Measurements from ENCODE around the gene OR10H1. TPM values are rescaled to one million over a fixed set of nuclear protein-coding genes. Genes with fewer than 3 reads are reported as not detected.
A peak's percentile ranks its signal among the peaks of the same experiment; 100 is the strongest.
"Not testable (repeated sequence)": the region's sequence is repeated elsewhere in the genome, so short reads cannot be mapped to it uniquely, and the experiment has no call there.

OR10H1 gene, protein sequence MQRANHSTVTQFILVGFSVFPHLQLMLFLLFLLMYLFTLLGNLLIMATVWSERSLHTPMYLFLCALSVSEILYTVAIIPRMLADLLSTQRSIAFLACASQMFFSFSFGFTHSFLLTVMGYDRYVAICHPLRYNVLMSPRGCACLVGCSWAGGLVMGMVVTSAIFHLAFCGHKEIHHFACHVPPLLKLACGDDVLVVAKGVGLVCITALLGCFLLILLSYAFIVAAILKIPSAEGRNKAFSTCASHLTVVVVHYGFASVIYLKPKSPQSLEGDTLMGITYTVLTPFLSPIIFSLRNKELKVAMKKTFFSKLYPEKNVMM
- not detected for total RNA-seq
- long read RNA-seq = 0 reads

DNA sequence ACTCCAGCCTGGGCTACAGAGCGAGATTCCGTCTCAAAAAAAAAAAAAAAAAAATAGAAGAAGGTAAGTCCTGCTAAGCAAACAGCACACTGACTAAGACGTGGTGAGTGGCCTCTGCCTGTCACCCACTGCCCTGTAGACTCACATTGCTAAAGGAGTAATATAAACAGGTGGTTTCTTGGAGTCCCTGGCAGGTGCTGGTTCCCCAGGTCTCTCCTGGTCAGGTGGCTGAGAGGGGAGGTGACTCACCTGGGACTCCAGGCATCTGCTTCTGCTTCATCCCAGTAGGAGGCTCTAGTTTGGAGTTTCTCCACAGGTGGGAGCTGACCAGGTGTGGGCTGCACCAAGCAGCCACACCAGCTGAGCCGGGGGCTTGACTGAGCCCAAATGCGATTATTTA is at the start of gene OR10H1:
OR10H1 (minus strand) TSS at position 359 of the 400 bp plus-strand sequence. CDS start 7,627 bp downstream, outside the sequence.
- DNase-seq (ENCODE audit: missing footprints) = no peak
- ATAC-seq = no peak
- intact Hi-C loops (cut with DNase I) = no loop called here

DNA sequence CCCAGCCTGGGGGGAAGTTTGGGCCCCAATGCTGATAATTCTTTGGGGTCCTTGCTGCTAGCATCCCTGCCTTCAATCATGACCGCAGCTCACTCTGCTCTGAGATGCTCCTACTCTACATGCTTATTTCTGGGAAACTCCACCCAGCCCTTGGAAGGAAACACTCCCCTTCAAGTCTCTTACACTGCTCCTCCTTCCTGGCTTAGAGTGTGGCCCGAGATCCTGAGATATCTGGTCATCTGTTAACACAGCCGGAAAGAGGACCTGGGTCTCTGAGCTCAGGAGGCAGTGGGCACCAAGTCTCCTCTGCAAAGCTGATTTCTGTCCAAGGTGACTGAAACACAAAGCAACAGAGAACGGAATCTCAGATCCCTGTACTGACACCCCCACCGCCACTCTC is 49.4 kb upstream of the OR10H1 start:
- DNase-seq (ENCODE audit: missing footprints) = no peak
- intact Hi-C loops (cut with DNase I) = no loop called here
- ATAC-seq = no peak

DNA sequence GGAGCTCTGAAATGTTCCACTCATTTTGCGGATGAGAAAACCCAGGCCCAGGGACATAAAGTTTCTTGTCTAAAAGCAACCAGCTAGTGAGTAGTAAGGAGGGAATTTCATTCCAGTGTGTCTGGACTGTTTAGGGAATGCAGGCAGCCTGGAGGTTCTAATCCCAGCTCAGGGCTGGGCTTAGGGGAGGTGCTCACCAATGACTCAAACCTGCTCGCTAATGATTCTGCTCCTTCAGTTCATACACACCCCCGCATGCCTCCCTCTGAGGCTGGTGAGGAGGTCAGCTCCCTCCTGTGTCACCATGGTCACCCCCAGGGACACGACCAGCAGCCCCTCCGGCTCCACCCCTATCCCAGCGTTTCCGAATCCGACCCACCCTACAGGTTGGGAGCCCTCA is 47.8 kb upstream of the OR10H1 start:
- intact Hi-C loops (cut with DNase I) = no loop called here
- ATAC-seq (no peak), DNase-seq (ENCODE audit: missing footprints) (no peak)

DNA sequence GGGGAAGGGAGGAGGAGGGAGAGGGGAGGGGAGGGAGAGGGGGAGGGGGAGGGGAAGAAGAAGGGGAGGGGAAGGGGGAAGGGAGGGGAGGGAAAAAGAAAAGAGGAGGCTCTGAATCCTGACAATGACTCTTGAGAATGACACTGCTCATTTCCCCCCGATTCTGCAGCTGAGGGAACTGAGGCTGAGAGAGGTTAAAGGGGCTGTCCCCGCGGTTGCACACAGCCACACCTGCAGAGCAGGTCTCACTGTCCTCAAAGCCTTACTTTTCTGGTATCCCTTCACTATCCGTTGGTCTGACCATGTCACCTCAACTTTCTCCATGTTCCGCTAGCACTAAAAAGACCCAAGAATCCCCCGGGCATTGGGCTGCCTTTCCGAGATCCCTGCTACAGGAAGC is 47.0 kb upstream of the OR10H1 start:
- DNase-seq (ENCODE audit: missing footprints) (no peak), ATAC-seq (no peak)
- intact Hi-C loops (cut with DNase I) = no loop called here

DNA sequence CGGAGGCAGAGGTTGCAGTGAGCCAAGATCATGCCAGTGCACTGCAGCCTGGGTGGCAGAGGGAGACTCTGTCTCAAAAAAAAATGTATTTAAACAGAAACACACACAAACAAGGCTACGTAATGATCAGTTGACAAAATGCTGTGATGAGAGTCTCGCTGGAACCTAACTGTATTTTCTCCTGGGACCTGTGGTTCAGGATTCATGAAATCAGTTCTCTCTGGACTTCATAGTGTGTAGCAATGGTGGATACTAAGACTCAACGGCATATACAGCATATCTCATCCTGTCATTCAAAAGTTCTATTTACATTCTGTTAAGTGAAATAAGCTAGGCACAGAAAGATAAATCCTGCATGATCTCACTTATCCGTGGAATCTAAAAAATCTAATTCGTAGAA is 45.1 kb upstream of the OR10H1 start:
- ATAC-seq (no peak), DNase-seq (ENCODE audit: missing footprints) (no peak)
- intact Hi-C loops (cut with DNase I) = no loop called here

DNA sequence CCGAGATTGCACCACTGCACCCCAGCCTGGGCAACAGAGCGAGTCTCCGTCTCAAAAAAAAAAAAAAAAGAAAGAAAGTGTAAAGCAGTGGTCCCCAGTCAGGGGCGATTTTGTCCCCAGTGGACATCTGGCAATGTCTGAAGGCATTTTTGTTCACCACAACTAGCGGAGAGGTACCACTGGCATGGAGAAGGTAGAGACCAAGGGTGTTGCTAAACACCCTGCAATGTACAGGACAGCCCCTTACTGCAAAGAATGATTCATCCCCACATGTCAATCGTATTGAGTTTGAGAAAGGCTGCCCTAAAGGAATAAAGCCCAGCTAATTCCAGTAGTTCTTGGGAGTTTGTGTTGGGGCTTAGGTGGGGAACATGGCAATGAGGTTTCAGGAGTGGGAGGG is 43.7 kb upstream of the OR10H1 start:
- DNase-seq (ENCODE audit: missing footprints) = no peak
- intact Hi-C loops (cut with DNase I) = no loop called here
- ATAC-seq = no peak

DNA sequence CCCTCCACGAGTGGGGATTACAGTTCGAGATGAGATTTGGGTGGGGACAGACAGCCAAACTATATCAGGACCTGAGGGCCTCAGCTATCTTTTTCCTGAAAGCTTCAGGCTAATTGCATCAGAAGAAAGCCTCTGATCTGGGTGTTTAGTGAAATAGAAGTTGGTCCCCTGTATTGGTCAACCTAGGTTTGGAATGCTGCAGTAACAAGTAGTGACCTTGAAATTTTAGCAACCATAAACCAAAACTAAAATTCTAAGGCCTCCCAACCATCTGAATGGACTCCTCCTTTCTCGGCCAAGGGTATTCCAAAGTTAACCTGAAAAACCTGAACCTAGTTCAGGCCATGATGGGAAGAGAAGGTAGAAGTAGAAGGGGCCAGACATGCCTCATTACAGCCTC is 34.9 kb upstream of the OR10H1 start:
- intact Hi-C loops (cut with DNase I) = no loop called here
- no peak for ATAC-seq

DNA sequence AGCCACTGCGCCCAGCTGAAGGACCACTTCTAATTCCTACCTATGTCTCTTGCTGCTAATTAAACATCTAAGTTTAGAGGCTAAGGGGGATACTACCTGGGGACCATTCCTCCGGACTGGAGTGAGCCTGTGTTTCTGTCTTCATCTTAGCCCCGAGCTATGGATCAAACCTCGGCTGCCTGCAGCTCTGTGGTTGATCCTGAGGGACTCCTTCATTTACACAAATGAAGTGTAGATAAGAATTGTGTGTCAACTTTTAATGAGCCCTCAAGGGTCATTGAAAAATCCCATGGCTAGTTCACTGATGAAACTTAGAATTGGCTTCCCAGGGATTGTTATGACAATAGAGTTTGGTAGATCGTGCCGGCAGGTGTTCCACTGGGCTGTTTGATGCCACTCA is 31.5 kb upstream of the OR10H1 start:
- ATAC-seq (no peak), DNase-seq (ENCODE audit: missing footprints) (no peak)
- intact Hi-C loops (cut with DNase I) = no loop called here

More for the DNA sequence above, 34.9 kb upstream of the OR10H1 start:
- no peak for DNase-seq (ENCODE audit: missing footprints)

DNA sequence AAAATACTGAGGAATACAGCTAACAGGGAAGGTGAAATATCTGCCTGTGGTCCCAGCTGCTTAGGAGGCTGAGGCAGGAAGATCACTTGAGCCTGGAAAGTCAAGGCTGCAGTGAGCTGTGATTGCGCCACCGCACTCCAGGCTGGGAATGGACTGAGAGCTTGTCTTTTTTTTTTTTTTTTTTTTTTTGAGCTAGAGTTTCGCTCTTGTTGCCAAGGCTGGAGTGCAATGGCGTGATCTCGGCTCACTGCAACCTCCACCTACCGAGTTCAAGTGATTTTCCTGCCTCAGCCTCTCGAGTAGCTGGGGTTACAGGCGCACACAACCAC is 28.4 kb upstream of the OR10H1 start:
- intact Hi-C loops (cut with DNase I); ATAC-seq; DNase-seq (ENCODE audit: missing footprints): not testable (repeated sequence)

DNA sequence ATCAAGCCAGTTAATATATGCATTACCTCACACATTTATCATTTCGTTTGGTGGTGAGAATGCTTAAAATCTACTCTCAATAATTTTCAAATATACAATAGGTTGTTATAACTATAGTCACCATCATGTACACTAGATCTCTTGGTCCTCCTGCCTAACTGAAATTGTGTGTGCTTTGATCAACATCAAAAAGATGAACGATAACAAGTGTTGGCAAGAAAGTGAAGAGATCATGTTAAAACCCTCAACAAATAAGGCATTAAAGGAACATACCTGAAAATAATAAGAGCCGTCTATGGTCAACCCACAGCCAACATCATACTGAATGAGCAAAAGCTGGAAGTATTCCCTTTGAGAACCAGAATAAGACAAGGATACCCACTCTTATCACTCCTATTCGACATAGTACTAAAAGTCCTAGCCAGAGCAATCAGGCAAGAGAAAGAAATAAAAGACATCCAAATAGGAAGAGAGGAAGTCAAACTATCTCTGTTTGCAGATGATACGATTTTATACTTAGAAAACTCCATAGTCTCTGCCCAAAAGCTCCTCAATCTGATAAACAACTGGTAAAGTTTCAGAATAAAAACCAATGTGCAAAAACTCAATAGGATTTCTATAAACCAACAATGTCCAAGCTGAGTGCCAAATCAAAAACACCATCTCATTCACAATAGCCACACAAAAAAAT is 27.9 kb upstream of the OR10H1 start:
- no peak for ATAC-seq
- DNase-seq (ENCODE audit: missing footprints) = no peak
- intact Hi-C loops (cut with DNase I) = no loop called here

DNA sequence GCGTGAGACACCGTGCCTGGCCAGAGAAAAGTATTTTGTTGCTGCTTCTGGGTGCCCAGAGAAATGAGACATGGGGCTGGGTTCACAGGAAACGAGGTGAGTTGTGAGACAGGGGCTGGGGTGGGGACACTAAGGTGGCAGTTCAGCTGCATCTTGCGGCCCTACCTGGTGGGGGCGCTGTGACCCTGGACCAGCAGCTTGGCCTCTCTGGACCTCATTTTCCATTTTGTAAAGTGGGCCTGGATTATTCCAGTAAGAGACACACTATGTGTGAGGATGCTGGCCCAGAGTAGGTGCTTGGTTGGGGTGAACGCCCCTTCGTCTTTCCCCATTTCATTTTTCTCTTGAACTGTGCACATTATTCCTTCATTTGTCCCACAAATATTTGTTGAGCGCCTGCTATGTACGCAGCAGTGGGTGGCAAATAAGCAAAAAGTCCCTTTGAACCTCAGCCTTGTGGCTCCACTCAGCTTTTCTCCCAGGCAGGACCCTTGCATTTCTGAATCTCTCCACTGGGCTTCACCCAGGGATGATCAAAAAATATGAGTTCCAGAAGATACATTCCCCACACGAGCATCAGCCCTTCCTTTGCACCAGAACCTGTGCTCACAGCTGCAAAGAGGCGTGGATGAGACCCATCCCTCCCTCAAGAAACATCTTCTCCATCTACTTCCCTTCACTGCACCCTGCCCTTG is 26.6 kb upstream of the OR10H1 start:
- intact Hi-C loops (cut with DNase I) = no loop called here
- no peak for ATAC-seq
- no peak for DNase-seq (ENCODE audit: missing footprints)

DNA sequence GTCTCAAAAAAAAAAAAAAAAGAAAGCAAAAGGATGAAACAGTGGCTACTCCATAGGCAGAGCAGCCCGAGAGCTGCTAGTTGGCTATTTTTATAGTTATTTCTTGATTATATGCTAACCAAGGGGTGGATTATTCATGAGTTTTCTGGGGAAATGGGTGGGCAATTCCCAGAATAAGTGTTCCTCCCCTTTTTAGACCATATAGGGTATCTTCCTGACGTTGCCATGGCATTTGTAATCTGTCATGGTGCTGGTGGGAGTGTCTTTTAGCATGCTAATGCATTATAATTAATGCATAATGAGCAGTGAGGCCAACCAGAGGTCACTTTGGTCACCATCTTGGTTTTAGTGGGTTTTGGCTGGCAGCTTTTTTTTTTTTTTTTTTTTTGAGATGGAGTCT is 25.4 kb upstream of the OR10H1 start:
- no peak for DNase-seq (ENCODE audit: missing footprints)
- ATAC-seq = no peak
- intact Hi-C loops (cut with DNase I) = no loop called here

DNA sequence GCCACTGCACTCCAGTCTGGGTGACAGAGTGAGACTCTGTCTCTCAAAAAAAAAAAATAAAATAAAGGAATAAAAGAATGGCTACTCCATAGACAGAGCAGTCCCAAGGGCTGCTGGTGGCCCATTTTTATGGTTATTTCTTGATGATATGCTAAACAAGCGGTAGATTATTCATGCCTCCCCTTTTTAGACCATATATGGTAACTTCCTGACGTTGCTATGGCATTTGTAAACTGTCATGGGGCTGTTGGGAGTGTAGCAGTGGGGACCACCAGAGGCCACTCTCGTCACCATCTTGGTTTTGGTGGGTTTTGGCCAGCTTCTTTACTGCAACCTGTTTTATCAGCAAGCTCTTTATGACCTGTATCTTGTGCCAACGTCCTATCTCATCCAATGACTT is 24.4 kb upstream of the OR10H1 start:
- intact Hi-C loops (cut with DNase I); DNase-seq (ENCODE audit: missing footprints); ATAC-seq: not testable (repeated sequence)

DNA sequence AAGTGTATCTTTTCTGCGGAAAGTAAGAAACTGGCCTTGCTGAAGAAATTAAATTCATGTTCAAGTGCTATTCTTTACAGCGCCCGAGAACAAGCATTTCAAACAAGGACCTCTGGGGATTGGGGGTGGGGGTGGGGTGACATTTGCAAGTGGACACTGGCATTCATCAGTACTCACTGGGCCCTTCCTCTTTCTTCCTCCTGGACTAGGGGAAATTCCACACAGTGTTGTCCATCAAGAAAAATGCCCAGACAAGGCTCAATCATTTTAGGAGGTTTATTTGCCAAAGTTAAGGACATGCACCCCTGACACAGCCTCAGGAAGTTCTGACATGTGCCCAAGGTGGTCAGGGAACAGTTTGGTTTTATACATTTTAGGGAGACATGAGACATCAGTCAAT is 22.9 kb upstream of the OR10H1 start:
- intact Hi-C loops (cut with DNase I) = no loop called here
- ATAC-seq (no peak), DNase-seq (ENCODE audit: missing footprints) (no peak)

DNA sequence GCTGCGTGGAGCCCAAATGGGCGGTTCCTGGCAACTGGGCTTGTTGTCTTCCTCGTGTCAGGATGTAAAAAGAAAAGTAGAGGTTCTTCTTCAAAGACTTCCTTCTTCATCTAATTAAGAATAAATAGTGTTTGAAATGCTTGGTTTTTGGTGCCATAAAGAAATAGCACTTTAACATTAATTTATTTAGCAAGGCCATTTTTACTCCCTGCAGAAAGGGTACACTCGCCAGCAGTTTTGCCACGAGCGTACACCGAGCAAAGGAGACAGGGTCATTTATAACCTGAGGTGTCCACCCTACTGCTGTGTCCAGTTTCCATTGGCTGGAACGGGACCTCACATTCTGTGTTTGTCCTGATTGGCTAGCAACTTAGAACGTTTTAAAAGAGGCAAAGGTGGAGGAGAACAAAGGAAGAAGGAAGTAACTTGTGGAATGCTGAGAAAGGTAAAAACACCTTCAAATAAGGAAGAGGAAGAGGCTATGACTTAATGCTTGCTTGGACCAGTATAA is 21.8 kb upstream of the OR10H1 start:
- intact Hi-C loops (cut with DNase I) = no loop called here
- peak; percentile 20 for ATAC-seq

DNA sequence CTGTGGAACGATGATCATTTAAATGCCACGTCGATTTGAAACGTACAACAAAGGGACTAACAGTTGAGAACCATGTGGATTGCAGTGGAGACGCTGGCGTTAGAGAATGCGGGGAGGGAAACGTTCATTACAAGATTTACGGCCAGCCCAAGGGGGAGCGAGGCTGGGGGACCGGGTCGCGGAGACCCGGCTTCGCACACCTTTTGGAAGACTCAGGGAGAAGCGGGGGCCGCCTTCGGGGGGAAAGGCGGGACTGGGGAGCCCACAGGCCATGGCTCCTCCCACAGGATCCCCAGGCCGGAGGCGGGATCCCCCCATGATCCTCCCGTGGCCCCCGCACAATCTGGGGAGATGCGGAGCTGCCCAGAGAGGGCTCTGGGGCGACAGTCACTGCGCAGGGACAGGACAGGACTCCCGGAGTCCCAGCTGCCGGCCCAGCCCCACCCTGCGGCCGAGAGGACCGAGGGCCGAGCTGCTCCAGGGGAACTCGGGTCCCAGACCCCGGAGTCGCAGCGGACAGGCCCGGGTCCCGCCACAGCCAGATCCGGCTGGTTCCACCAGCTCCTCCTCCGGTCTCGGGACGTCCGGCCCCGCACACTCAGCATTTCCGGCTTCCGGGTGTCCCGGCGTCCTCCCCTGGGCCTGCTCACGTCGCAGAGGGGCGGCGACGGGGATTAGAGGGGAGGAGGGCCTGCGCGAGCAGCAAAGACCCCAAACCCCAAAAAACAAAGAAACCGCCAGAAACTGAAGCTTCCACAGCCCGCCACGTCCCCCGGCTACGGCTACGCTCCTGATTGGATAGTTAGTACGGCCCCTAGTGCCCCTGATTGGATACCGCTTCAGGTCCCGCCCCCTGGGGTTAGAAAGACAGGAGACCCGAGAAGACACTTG is 21.1 kb upstream of the OR10H1 start:
- ATAC-seq (peak; percentile 100), DNase-seq (ENCODE audit: missing footprints) (peak; percentile 97)
- intact Hi-C loops (cut with DNase I) = no loop called here

More for the DNA sequence above, 21.8 kb upstream of the OR10H1 start:
- no peak for DNase-seq (ENCODE audit: missing footprints)

DNA sequence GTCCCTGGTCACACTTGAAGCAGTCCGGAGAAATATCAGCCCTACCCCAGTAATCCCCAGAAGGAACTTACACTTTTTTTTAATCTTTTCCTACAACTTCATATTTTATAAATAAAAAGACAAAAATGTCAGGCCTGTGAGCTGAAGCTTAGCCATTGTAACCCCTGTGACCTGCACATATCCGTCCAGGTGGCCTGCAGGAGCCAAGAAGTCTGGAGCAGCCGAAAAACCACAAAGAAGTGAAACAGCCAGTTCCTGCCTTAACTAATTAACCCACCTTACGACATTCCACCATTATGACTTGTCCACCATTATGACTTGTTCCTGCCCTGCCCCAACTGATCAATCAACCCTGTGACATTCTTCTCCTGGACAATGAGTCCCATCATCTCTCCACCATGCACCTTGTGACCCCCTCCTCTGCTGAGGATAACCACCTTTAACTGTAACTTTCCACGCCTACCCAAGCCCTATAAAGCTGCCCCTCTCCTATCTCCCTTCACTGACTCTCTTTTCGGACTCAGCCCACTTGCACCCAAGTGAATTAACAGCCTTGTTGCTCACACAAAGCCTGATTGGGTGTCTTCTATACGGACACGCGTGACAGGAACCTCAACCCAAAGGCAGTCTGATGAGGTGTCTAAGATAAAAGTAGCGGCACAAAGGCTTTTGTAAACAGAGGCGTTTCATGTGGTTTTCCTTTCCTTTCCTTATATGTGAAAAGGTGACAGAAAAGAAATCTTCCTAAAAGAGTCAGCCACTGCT is 20.3 kb upstream of the OR10H1 start:
- intact Hi-C loops (cut with DNase I); DNase-seq (ENCODE audit: missing footprints); ATAC-seq: not testable (repeated sequence)

DNA sequence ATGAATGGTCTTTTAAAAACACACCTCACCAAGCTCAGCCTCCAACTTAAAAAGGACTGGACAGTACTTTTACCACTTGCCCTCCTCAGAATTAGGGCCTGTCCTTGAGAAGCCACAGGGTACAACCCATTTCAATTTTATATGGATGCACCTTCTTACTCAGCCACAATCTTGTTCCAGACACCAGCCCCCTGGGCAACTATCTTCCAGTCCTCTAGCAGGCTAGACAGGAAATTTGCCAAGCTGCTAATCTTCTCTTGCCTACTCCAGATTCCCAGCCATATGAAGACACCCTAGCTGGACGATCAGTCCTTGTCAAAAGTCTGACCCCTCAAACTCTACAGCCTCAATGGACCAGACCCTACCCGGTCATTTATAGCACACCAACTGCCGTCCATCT is 18.8 kb upstream of the OR10H1 start:
- intact Hi-C loops (cut with DNase I); DNase-seq (ENCODE audit: missing footprints); ATAC-seq: not testable (repeated sequence)
